HL-60/S4 (cell line): ENCODE data around the gene STRA6.

ENCODE experiments used
- in situ Hi-C: fragments of 300-500 bp; cut with MboI; formaldehyde crosslinking; loops from 2 replicates; pipeline ENCODE4 v1.14.3; 2022; ENCODE audit warnings: low sequenced_read_pairs

STRA6 gene

GRCh38 chr15:74134387-74135027, 68.1 kb downstream of the STRA6 start:
- in situ Hi-C loops: loop anchor here (25.0 kb wide), 1 partner anchor 178 kb away; no protein-coding TSS in a partner anchor

- in situ Hi-C loops: loop anchor here (25.0 kb wide), 1 partner anchor 178 kb away; no protein-coding TSS in a partner anchor
Measured at GRCh38 chr15:74133694-74134386, 68.7 kb downstream of the STRA6 start.

- in situ Hi-C loops: loop anchor here (25.0 kb wide), 1 partner anchor 179 kb away; no protein-coding TSS in a partner anchor
Measured at GRCh38 chr15:74132681-74133651, 69.6 kb downstream of the STRA6 start.

GRCh38 chr15:74131628-74132413, 70.8 kb downstream of the STRA6 start:
- in situ Hi-C loops: loop anchor here (25.0 kb wide), 1 partner anchor 180 kb away; no protein-coding TSS in a partner anchor

- in situ Hi-C loops: loop anchor here (25.0 kb wide), 1 partner anchor 181 kb away; no protein-coding TSS in a partner anchor
Measured at GRCh38 chr15:74130849-74131627, 71.5 kb downstream of the STRA6 start.

- in situ Hi-C loops: loop anchor here (25.0 kb wide), 1 partner anchor 182 kb away; no protein-coding TSS in a partner anchor
Measured at GRCh38 chr15:74130155-74130848, 72.3 kb downstream of the STRA6 start, which contains the start of gene ISLR2. TSS of gene ISLR2 (plus strand) at chr15:74130586. CDS start at chr15:74132755, 2,169 bp downstream.

GRCh38 chr15:74129586-74130154, 72.9 kb downstream of the STRA6 start:
- in situ Hi-C loops: loop anchor here (25.0 kb wide), 1 partner anchor 183 kb away; no protein-coding TSS in a partner anchor
